Esophagus squamous epithelium (tissue), 4 donors: ENCODE results near the gene USP17L26.
"Not testable (repeated sequence)": the region's sequence is repeated elsewhere in the genome, so short reads cannot be mapped to it uniquely, and the experiment has no call there.

Source experiments
- POLR2A ChIP-seq, 4 donors: fragments of 450-650 bp; IDR thresholded peaks; one replicate each; pipeline ENCODE4 v1.6.1; 2017; ENCODE audit warnings: antibody characterized with exemption in 4 of 4, mild to moderate bottlenecking in 4 of 4, moderate library complexity in 3 of 4
- TF ChIP-seq, protein P1 (sequence below), 6 experiments: fragments of 450-650 bp in 4 of 6; fragments of 200-600 bp in 2 of 6; sonication (generic) in 2 of 6; IDR thresholded peaks; one replicate each; pipeline ENCODE4 v1.5.1; 2016 to 2019; ENCODE audit warnings: antibody characterized with exemption in 6 of 6, mild to moderate bottlenecking in 4 of 6, moderate library complexity in 4 of 6

DNA sequence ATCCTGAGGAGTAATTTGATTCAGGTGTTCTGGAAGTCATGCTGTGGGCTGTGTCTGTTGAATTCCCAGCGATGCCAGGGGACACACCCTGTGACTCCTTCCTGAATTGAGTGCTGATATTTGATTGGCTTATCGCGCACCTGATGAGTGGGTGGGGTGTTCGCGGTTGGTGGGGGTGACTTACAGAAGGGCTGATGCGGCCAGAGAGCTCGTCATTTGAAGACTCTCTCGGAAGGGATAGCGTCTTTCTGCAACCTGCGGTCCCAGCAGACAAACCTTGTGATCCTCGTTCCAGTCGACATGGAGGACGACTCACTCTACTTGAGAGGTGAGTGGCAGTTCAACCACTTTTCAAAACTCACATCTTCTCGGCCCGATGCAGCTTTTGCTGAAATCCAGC is 14.1 kb downstream of the USP17L26 start, which contains the start of gene USP17L28:
- not testable (repeated sequence) for TF ChIP-seq POLR2A (IDR thresholded peaks at IDR 0.05)
- TF ChIP-seq, protein P1, sequence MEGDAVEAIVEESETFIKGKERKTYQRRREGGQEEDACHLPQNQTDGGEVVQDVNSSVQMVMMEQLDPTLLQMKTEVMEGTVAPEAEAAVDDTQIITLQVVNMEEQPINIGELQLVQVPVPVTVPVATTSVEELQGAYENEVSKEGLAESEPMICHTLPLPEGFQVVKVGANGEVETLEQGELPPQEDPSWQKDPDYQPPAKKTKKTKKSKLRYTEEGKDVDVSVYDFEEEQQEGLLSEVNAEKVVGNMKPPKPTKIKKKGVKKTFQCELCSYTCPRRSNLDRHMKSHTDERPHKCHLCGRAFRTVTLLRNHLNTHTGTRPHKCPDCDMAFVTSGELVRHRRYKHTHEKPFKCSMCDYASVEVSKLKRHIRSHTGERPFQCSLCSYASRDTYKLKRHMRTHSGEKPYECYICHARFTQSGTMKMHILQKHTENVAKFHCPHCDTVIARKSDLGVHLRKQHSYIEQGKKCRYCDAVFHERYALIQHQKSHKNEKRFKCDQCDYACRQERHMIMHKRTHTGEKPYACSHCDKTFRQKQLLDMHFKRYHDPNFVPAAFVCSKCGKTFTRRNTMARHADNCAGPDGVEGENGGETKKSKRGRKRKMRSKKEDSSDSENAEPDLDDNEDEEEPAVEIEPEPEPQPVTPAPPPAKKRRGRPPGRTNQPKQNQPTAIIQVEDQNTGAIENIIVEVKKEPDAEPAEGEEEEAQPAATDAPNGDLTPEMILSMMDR (IDR thresholded peaks at IDR 0.05): not testable (repeated sequence)
